ENCODE data around the gene RUNX2. TPM values are rescaled to one million over a fixed set of nuclear protein-coding genes. Genes with fewer than 3 reads are reported as not detected.

The RUNX2 gene
- total and polyA plus RNA-seq, 3 donors from 2014 or later = 2.9 to 6.0 (median 4.3) TPM

DNA sequence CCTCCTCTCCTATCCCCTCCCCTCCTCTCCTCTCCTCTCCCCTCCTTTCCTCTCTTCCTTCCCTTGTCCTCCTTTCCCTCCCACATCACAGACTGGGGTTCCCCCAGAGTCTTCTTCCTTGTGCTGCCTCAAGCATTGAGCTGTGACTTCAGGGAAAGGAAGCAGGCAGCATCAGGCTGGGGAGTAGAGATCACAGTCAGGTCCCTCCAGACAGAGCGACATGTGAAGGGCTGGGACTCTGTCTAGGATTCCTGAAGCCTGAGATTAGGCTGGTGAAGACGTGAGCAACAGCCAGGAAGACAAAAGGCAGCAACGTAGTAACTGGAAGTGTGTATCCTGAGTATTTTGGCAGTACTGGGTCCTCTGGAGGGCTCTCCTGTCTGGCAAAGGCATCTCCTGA, 315.0 kb downstream of the RUNX2 start:
- WGBS, 2 donors = 85 to 86% methylated on average over 3 of the region's 3 CpGs
- Histone ChIP-seq H3K36me3 (ENCODE audit: low read depth, missing control alignments) (no peaks in the 10 kb centered on the region), H3K9me3 (no peaks in the 10 kb centered on the region), H3K4me3 (no peak overlapping the region), H3K27ac (no peak overlapping the region), H3K27me3 (no peaks in the 10 kb centered on the region), H3K4me1 (no peaks in the 10 kb centered on the region)
- DNase-seq = no peak
- no peak for TF ChIP-seq POLR2A (IDR thresholded peaks at IDR 0.05)
- TF ChIP-seq, protein P1, sequence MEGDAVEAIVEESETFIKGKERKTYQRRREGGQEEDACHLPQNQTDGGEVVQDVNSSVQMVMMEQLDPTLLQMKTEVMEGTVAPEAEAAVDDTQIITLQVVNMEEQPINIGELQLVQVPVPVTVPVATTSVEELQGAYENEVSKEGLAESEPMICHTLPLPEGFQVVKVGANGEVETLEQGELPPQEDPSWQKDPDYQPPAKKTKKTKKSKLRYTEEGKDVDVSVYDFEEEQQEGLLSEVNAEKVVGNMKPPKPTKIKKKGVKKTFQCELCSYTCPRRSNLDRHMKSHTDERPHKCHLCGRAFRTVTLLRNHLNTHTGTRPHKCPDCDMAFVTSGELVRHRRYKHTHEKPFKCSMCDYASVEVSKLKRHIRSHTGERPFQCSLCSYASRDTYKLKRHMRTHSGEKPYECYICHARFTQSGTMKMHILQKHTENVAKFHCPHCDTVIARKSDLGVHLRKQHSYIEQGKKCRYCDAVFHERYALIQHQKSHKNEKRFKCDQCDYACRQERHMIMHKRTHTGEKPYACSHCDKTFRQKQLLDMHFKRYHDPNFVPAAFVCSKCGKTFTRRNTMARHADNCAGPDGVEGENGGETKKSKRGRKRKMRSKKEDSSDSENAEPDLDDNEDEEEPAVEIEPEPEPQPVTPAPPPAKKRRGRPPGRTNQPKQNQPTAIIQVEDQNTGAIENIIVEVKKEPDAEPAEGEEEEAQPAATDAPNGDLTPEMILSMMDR (IDR thresholded peaks at IDR 0.05) = no peak
- intact Hi-C loops (cut with DNase I; ENCODE audit: low total_unique reads) = no loop called here

DNA sequence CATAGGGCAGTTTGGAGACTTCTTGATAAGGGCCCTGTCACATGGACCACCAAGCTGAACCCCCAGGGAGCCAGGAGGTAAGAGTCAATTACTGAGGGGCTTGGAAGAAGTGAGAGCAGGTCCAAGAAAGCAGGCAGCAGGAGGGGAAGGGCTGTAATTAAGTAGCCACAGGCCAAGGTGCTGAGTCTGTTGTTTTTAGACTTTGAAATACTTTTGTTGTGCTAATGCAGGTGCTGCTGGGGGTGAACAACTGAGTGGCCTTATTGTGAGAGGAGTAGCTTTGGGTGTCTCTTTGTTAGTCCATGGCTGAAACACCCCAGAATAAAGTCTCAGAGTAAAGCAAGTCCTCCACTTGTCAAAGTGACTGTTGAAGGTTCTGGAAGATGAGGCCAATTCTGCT, 316.6 kb downstream of the RUNX2 start:
- Histone ChIP-seq H3K4me3 (no peak overlapping the region), H3K36me3 (ENCODE audit: low read depth, missing control alignments) (no peaks in the 10 kb centered on the region), H3K27me3 (no peaks in the 10 kb centered on the region), H3K4me1 (no peaks in the 10 kb centered on the region), H3K9me3 (no peaks in the 10 kb centered on the region), H3K27ac (no peak overlapping the region)
- no peak for TF ChIP-seq POLR2A (IDR thresholded peaks at IDR 0.05)
- TF ChIP-seq, protein P1 (IDR thresholded peaks at IDR 0.05) = no peak
- intact Hi-C loops (cut with DNase I; ENCODE audit: low total_unique reads) = no loop called here
- no peak for DNase-seq

DNA sequence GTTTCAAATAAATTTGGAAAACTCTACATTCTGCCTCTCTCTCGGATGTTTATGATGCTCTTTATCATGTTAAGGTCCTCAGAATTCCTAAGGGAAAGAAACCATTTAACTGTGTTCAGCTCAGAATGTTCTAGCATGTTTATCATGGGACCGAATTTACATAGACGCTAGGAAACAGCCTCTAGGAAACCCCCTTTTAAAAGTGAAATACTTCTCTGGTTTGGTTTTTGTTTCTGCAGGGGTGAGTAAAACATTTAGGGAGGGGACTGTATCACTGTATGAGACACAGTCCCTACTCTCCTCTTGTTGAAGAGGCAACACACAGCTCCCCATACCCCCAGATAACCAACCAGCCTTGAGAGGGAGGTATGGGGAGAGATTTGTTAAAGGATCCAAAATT, 317.2 kb downstream of the RUNX2 start:
- H3K4me1 ChIP-seq = no peaks in the 10 kb centered on the region

DNA sequence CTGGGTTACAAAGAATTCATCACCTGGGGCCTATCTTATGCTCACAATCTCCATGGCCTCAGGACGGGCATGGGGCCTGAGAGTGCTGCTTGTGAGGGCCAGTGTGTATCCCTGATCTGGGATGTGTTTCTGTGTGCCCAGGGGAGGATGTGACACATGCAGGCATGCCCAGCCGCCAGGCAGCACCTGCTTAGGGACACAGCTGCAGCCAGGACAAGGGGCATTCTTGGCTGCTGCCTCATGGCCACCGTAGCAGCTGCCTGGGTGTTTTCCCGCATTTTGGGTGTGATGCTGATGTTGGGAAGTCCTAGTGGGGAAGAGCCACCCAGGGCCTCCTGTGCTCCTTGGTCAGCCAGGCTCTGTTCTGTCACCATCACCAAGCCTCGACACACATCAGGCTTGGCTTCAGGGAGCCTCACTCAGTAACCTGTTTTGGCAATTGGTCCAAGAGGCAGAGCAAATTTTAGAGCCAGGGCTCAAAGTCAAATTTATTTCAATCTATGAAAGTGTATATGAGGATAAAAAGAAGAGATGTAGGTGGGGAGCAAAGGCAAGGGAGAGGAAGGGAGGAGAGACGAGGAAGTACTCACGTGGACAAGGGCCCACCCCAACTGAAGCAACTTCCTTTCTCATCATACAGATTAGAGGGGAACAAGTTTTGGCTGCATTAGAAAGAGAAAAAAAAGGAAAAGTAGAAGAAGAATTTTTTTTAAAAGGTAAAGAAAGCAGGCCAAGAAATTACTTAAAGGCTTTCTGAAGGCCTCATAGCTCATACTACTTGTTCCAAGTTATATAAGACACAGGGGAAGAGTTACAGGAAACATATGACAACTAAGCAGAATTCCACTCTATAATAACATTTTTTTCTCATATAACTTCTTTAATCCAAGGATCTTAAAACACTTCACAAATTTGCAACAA, 319.5 kb downstream of the RUNX2 start:
- WGBS, 2 donors = 86 to 88% methylated on average over 7 of the region's 7 CpGs
- Histone ChIP-seq H3K4me1 (no peaks in the 10 kb centered on the region), H3K27ac (no peak overlapping the region), H3K27me3 (no peaks in the 10 kb centered on the region), H3K4me3 (no peak overlapping the region), H3K36me3 (ENCODE audit: low read depth, missing control alignments) (no peaks in the 10 kb centered on the region), H3K9me3 (no peaks in the 10 kb centered on the region)
- intact Hi-C loops (cut with DNase I; ENCODE audit: low total_unique reads) = no loop called here
- DNase-seq = no peak
- no peak for TF ChIP-seq POLR2A (IDR thresholded peaks at IDR 0.05)
- TF ChIP-seq, protein P1 (IDR thresholded peaks at IDR 0.05) = no peak

More for the DNA sequence above, 317.2 kb downstream of the RUNX2 start:
- 88 to 92% methylated on average over 3 of the region's 3 CpGs for WGBS, 2 donors
- no peak for DNase-seq
- Histone ChIP-seq H3K27ac (no peak overlapping the region), H3K36me3 (ENCODE audit: low read depth, missing control alignments) (no peaks in the 10 kb centered on the region), H3K9me3 (no peaks in the 10 kb centered on the region), H3K27me3 (no peaks in the 10 kb centered on the region), H3K4me3 (no peak overlapping the region)
- no peak for TF ChIP-seq POLR2A (IDR thresholded peaks at IDR 0.05)
- TF ChIP-seq, protein P1 (IDR thresholded peaks at IDR 0.05) = no peak
- intact Hi-C loops (cut with DNase I; ENCODE audit: low total_unique reads) = no loop called here

DNA sequence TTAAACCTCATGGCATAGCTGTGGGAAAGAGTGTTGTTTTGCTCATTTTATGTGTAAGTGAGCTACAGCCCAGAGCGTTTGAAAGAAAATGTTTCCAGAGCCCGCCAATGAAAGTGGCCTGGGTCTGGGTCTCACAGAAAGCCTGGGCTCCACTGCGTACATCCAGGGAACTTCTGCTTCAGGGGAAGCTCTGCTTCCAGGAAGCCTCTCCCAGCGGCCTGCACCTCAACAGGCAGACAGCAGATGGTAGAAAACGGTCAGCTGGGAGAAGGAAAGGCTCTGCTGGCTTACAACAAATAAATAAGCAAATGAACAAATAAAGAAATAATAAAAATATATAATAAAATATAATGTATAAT, 320.1 kb downstream of the RUNX2 start:
- TF ChIP-seq, protein P1 (IDR thresholded peaks at IDR 0.05) = no peak
- no peak for TF ChIP-seq POLR2A (IDR thresholded peaks at IDR 0.05)
- DNase-seq = no peak
- intact Hi-C loops (cut with DNase I; ENCODE audit: low total_unique reads) = no loop called here

More for the DNA sequence above, 320.1 kb downstream of the RUNX2 start:
- H3K4me3 ChIP-seq = no peak overlapping the region
- WGBS, 2 donors = 91% methylated on average over 5 of the region's 5 CpGs
- no peaks in the 10 kb centered on the region for H3K4me1 ChIP-seq
- H3K9me3 ChIP-seq = no peaks in the 10 kb centered on the region
- no peak overlapping the region for H3K27ac ChIP-seq
- H3K36me3 ChIP-seq (ENCODE audit: low read depth, missing control alignments) = no peaks in the 10 kb centered on the region
- no peaks in the 10 kb centered on the region for H3K27me3 ChIP-seq

Data from testis (tissue), 3 donors.